DMS53 treated with DMSO at 0.1 percent for 48 hours (cell line): ENCODE data around the gene ALOX12B.
"Not testable (repeated sequence)": the region's sequence is repeated elsewhere in the genome, so short reads cannot be mapped to it uniquely, and the experiment has no call there.

ENCODE experiments used
- DNase-seq: peaks from one replicate; lab custom pipeline; 2025; ENCODE audit not compliant: unreplicated experiment; lab: John Stamatoyannopoulos, UW

ALOX12B gene

DNA sequence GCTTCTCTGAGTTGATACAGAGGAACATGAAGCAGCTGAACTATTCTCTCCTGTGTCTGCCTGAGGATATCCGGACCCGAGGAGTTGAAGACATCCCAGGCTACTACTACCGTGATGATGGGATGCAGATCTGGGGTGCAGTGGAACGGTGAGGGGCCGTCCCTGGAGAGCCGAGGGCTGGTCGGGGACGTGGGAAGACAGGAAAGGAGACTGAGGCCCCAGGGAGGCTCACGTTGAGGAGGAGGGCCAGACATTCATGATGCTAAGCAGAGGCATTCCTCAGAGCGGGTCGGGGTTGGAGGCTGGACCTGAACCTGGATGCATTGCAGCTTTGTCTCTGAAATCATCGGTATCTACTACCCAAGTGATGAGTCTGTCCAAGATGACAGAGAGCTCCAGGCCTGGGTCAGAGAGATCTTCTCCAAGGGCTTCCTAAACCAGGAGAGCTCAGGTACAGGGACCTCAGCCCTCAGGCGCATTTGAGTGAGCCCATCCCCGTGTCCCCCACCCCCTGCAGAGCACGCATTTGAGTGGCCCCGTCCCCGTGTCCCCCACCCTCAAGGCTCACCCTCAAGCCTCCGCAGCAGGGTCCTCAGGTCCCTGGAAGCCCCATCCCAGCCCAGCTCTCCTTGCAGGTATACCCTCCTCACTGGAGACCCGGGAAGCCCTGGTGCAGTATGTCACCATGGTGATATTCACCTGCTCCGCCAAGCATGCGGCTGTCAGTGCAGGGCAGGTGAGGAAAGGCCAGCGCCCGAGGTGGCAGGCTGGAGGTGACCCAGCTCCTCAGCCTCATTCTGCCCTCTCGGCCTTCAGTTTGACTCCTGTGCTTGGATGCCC lies 40.4 kb downstream of the ALOX12B start:
- DNase-seq = no peak

DNA sequence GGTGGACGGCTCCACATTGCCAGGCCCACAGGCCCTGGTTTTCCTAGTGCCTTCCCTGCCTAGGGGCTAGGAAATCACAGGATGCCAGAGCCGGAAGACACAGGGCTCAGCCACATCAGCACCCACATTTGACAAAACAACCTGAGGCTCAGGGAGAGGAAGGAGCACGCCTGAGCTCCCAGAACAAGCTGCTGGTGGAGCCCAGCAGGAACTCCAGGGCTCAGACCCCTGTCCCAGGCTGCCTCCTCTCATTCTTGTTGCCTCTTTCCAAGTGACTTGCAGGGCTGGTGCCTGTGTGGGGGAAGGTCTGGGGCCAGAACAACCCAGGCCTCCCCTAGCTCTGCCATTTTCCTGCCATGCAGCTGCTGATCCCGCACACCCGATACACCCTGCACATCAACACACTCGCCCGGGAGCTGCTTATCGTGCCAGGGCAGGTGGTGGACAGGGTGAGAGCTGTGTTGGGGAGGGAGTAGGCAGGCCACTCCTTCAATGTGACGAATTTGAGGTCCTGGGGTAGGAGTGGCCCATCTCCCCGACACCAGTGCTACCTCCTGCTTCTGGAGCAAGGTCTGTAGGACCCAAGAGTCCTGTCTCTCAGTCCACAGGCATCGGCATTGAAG lies 41.1 kb downstream of the ALOX12B start:
- DNase-seq = no peak

DNA sequence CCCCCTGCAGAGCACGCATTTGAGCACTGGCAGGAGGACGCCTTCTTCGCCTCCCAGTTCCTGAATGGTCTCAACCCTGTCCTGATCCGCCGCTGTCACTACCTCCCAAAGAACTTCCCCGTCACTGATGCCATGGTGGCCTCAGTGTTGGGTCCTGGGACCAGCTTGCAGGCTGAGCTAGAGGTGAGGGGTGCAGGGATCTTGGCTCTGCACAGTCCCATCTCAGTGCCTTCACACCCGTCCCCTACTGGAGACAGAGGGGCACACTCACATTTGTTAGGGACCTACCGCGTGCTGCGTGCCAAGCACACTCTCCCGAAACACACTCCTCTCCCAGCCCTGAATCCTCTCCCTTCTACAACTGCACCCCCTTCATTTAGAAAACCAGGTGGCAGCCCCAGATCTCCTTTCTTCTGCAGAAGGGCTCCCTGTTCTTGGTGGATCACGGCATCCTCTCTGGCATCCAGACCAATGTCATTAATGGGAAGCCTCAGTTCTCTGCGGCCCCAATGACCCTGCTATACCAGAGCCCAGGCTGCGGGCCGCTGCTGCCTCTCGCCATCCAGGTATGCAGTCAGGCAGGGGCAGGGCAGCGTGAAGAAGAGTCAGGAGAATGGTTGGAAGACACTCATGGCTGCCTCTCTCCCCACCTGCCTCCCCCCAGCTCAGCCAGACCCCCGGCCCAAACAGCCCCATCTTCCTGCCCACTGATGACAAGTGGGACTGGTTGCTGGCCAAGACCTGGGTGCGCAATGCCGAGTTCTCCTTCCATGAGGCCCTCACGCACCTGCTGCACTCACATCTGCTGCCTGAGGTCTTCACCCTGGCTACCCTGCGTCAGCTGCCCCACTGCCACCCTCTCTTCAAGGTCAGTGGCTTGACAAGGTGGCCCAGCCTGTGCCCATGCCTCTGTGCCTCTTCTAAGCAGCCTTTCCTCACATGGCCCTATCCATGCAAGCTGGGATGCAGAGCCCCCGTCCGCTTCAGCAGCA lies 42.4 kb downstream of the ALOX12B start:
- no peak for DNase-seq

DNA sequence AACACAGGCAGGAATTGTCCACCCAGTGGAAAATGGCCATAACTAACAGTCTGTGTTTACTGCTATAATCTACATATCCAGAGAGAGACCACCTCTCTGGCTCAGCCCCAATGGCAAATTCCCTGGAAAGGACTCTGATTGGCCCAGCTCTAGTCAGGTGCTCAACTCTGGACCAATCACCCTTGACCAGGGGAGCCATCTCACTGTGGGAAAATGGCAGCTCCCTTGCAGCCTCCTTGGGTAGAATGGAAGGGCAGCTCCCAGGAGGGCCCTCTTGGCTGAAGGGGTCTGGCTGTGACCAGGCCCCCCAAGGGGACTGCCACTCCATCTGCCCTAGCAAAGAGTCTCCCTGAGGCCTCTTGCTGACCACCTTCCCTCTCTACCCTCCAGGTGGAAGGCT lies 45.5 kb downstream of the ALOX12B start:
- DNase-seq = no peak

DNA sequence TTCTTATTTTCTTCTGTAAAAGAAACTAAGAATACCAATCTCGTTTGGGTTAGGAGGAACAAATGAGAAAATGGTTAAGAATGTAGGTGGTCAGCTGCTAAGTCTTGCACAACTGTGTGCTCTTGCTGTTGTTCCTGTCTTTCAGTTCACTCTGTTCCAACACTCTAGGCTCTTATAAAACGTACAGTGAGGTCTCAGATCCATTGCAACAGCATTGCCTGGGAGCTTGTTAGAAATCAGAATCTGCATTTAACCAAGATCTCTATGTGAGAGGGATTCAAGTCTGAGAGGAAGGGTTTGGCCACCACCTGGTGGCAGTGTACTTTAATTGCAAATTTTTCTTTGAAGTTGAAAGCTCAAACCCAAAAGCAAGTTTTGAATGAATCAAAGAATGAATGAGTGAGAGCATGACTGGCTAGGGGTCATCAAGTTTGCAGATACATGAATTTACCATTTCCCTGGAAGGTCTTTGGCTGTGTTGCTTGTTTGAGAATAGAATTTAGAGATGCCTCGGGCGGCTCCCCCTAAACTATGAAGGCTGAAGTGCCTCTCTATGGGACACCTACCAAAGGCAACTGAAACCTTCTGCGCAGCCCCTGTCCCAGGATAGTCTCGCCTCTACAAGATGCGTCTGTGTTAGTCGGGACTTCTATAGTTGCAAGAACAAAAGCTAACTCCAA lies 46.1 kb downstream of the ALOX12B start:
- DNase-seq = peak; percentile 60

DNA sequence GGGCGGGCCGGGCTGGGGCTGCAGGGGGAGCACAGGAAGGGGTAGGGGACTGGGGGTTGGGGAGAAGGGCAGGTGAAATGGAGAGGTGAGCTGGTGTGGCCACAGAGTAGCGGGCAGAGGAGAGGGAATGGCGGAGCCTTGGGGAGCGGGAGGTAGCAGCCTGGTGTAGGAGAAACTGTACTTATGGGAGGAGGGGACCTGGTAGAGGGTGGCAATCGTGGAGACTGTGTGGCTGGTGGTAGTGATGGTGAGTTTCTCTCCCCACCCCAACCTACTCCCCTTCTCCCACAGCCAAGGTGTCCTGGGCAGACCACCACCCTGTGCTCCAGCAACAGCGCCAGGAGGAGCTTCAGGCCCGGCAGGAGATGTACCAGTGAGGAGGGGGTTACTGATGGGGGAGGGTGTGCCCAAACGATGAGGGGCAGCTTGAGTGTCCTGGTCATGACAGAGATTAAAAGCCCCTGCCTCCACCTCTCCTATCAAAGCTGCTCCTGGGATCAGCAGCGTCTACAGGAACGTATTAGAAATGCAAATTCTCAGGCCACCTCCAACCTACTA lies 47.8 kb downstream of the ALOX12B start:
- no peak for DNase-seq

DNA sequence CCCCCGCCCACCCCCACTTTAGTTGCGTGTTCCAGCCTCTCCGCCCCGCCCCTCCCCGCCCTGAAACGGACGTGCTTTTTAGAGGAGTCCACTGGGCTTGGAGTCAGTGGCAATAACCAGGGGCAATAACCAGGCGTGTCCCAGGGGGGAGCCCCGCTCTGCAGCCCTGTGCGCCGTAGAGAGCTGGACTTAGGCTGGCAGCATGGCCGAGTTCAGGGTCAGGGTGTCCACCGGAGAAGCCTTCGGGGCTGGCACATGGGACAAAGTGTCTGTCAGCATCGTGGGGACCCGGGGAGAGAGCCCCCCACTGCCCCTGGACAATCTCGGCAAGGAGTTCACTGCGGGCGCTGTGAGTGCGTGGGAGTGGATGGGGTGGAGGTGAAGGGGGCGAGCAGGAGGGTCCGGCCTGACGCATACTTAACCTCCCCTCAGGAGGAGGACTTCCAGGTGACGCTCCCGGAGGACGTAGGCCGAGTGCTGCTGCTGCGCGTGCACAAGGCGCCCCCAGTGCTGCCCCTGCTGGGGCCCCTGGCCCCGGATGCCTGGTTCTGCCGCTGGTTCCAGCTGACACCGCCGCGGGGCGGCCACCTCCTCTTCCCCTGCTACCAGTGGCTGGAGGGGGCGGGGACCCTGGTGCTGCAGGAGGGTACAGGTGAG lies 48.4 kb downstream of the ALOX12B start, which contains the start of gene ALOX15B:
Gene ALOX15B, plus strand, starts transcription at position 106 of the 657 bp plus-strand sequence. Its CDS starts 97 bp downstream, at position 203.
- DNase-seq = no peak

DNA sequence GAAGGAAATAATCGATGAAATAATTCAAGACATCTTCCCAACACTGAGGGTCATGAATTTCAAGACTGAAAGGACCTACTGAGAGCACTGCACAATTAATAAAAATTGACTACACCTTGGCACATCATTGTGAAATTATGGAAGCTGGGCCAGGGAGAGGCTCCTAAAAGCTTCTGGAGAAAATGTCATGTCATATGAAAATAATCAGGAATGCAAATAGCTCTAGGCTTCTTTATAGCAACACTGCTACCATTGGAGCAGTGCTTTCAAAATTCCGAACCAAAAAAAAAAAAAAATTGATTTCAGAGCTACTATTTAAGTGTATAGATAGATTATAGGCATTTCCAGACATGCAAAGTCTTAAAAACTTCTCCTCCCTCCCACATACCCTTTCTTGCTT lies 55.1 kb downstream of the ALOX12B start:
- DNase-seq = no peak

DNA sequence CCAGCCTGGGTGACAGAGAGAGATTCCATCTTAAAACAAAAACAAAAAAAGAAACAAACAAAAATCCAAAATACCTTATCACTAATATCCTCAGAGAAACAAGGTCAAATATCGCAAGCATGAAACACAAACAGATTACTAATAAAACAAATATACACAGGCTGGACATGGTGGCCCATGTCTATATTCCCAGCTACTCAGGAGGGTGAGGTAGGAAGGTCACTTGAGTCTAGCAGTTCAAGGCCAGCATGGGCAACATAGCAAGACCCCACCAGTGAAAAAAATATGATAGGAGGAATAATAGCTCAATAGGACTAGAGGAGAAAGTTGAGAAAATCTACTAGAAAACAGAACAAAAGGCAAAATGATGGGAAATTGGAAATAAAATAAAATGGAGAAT lies 55.6 kb downstream of the ALOX12B start:
- DNase-seq = no peak

DNA sequence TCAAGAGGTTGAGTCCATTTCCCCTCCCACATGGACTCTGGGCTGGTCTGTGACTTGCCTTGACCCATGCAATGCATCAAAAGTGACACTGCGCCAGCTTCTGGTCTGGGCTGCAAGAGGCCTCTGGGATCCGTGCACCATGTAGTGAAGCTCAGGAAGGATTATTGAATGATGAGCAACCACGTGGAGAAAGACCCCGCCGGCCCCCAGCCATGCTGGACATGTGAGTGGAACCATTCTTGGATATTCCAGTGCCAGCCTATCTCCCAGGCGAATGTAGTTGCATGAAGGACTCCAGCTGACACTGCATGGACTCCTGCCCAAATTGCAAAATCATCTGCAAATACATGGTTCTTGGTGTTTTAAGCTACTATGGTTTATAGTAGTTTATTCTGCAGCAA lies 56.3 kb downstream of the ALOX12B start:
- DNase-seq = no peak

DNA sequence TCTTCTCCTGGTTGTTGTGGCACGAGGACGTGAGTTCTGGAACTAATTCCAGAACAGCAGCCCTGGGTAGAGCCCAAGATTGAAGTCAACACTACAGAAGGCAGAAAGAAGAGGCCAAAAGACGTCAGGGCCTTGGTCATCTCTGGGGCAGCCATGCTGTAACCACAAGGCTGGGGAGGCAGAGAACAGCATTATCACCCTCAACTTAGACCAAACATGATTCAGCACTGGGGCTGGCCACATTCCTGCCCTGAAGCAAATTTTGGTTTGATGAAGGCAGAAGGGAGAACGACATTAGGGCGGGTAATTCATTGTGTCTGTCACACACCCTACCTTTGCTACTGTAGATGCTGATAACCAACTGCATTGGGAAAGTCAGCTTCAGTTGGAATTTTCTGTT lies 58.4 kb downstream of the ALOX12B start:
- no peak for DNase-seq

DNA sequence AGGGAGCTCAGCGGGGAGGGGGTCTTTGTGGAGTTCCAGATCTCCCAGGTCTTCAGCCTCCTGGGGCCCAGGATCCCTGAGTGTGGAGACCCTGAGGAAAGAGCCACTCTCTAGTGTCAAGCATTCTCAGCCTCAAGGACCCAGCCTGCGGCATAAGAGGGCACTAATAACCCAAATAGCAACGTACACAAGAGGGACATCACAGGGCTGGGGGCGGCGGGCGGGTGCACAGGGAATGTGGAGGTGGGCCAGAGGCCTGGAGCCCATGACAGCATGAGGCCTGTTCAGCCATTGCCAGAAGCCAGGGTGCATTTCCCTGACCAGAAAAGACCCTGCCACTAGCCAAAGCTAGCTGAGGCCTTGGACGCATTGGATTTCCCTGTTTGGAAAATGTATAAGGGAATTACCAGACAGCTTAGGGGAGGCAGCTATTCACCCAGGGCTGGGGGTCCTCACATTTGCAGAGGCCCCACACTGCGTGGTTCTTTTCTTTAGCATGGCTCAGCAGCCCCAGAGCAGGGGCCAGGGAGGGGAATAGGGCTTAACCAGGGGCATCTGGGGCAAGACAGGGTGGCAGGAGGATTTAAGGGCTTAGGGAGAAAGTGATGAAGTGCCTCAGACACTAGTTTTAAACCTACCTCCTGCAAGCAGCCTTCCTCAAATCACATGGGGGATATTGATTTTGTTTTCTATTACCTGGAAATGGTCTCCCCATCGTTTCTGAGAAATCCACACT lies 62.2 kb downstream of the ALOX12B start:
- DNase-seq = no peak

DNA sequence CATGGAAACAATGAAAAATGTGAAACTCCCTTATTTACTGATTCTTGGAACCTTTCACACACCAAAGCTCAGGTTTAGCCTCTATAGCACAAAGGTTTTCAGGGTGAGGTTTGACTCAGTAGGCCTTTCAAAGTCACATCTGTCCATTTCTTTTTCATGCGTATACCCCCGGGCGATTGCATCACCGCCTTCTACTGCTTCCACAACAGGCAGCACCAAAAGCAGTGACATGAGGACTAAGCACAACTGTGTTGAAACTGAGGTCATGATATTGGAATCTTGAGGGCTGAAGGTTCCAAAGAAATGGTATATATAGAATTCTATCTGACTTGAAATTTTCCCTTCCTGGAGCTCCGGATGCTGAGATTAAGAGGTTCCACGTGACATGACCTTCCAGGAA lies 63.4 kb downstream of the ALOX12B start:
- not testable (repeated sequence) for DNase-seq
